ENCODE data around the gene GIMAP4. TPM values are rescaled to one million over a fixed set of nuclear protein-coding genes. Genes with fewer than 3 reads are reported as not detected.
"Not testable (repeated sequence)": the region's sequence is repeated elsewhere in the genome, so short reads cannot be mapped to it uniquely, and the experiment has no call there.

The GIMAP4 gene
- total RNA-seq, 1 donor from 2014 or later = 19.1 TPM

- no peak for DNase-seq
These were observed 13.6 kb downstream of the GIMAP4 start for GRCh38 chr7:150580638-150581394.

- DNase-seq = no peak
These were observed 18.0 kb downstream of the GIMAP4 start for GRCh38 chr7:150585199-150585598.

GRCh38 chr7:150586068-150586784, 19.0 kb downstream of the GIMAP4 start:
- DNase-seq = no peak

- no peak for DNase-seq
These were observed 19.6 kb downstream of the GIMAP4 start for GRCh38 chr7:150586785-150587152.

- DNase-seq = no peak
These were observed 20.4 kb downstream of the GIMAP4 start for GRCh38 chr7:150587551-150587950.

- no peak for DNase-seq
These were observed 27.6 kb downstream of the GIMAP4 start for GRCh38 chr7:150594805-150595204.

GRCh38 chr7:150595361-150595760, 28.2 kb downstream of the GIMAP4 start:
- DNase-seq = no peak

GRCh38 chr7:150603600-150603999, 36.4 kb downstream of the GIMAP4 start:
- DNase-seq = not testable (repeated sequence)

GRCh38 chr7:150610233-150610632, 43.0 kb downstream of the GIMAP4 start:
- DNase-seq = no peak

GRCh38 chr7:150612925-150613324, 45.7 kb downstream of the GIMAP4 start:
- no peak for DNase-seq

GRCh38 chr7:150613880-150614279, 46.7 kb downstream of the GIMAP4 start:
- DNase-seq = no peak

- DNase-seq = not testable (repeated sequence)
These were observed 47.2 kb downstream of the GIMAP4 start for GRCh38 chr7:150614426-150614825.

- DNase-seq = not testable (repeated sequence)
These were observed 48.1 kb downstream of the GIMAP4 start for GRCh38 chr7:150615221-150615755.

- DNase-seq = no peak
These were observed 52.9 kb downstream of the GIMAP4 start for GRCh38 chr7:150620061-150620460.

GRCh38 chr7:150620617-150621371, 53.6 kb downstream of the GIMAP4 start:
- no peak for DNase-seq

- no peak for DNase-seq
These were observed 54.2 kb downstream of the GIMAP4 start for GRCh38 chr7:150621376-150621775.

Other genes starting within 250 kb of the GIMAP4 start
- gene LRRC61, start 244.0 kb upstream of the GIMAP4 start, total RNA-seq = 3.0 TPM
- gene ACTR3C, start 243.8 kb upstream of the GIMAP4 start, total RNA-seq = 6.3 TPM
- 78.2 TPM for gene RARRES2, start 225.8 kb upstream of the GIMAP4 start, total RNA-seq
- 21.1 TPM for gene REPIN1, start 198.6 kb upstream of the GIMAP4 start, total RNA-seq
- 3.0 TPM for gene ZNF775, start 188.1 kb upstream of the GIMAP4 start, total RNA-seq
- gene GIMAP8, start 116.8 kb upstream of the GIMAP4 start, total RNA-seq = 5.4 TPM
- 5.7 TPM for gene GIMAP7, start 52.5 kb upstream of the GIMAP4 start, total RNA-seq
- 8.0 TPM for gene GIMAP6, start 65.0 kb downstream of the GIMAP4 start, total RNA-seq
- 7.3 TPM for gene GIMAP2, start 118.3 kb downstream of the GIMAP4 start, total RNA-seq
- 1.3 TPM for gene GIMAP1, start 149.2 kb downstream of the GIMAP4 start, total RNA-seq
- gene GIMAP5, start 170.0 kb downstream of the GIMAP4 start, total RNA-seq = 11.5 TPM
- 24.6 TPM for gene TMEM176B, start 233.0 kb downstream of the GIMAP4 start, total RNA-seq
- gene TMEM176A, start 233.4 kb downstream of the GIMAP4 start, total RNA-seq = 8.8 TPM